Naive thymus-derived CD4-positive, alpha-beta T cell (primary cell): Measurements from ENCODE around the gene IZUMO2. TPM values are rescaled to one million over a fixed set of nuclear protein-coding genes. Genes with fewer than 3 reads are reported as not detected.

Source experiments
- ATAC-seq: fragments of 150-1000 bp; cut with Tn5 transposase; 2 replicates; pipeline ENCODE4 v1.10.0; 2021; ENCODE audit warnings: mild to moderate bottlenecking, moderate library complexity
- CTCF ChIA-PET: fragments of 350-600 bp; sonication (Branson Sonifier 250); formaldehyde crosslinking; loops from one replicate; lab custom pipeline; 2021; ENCODE audit warnings: antibody characterized with exemption; lab: Charles Lee
- POLR2A ChIA-PET: fragments of 350-600 bp; sonication (Branson Sonifier 250); formaldehyde crosslinking; loops from one replicate; lab custom pipeline; 2021; ENCODE audit warnings: antibody characterized with exemption, inconsistent platforms; lab: Charles Lee
- DNase-seq, 9 donors: peaks; one replicate each; pipeline versions ENCODE4 v3.0.0 to v3.0.0-alpha.2; 2020 to 2022; ENCODE audit warnings: mixed read lengths in 1 of 9
- H3K27ac ChIP-seq: one replicate; pipeline ENCODE4 v1.7.0; 2013; ENCODE audit warnings: mild to moderate bottlenecking, low read depth, low read length, moderate library complexity
- H3K27me3 ChIP-seq, 2 donors: one replicate each; pipeline ENCODE4 v1.7.0; 2013; ENCODE audit warnings: low read length in 2 of 2, mild to moderate bottlenecking in 2 of 2, moderate library complexity in 2 of 2; ENCODE audit not compliant: control insufficient read depth in 2 of 2, insufficient read depth in 2 of 2
- H3K36me3 ChIP-seq, 3 experiments: 1 replicate in 2 of 3; 2 replicates in 1 of 3; pipeline ENCODE4 v1.7.0; 2013; ENCODE audit warnings: low read length in 3 of 3, mild to moderate bottlenecking in 3 of 3, moderate library complexity in 1 of 3; ENCODE audit not compliant: insufficient read depth in 3 of 3, control insufficient read depth in 2 of 3
- H3K4me1 ChIP-seq, 2 donors: one replicate each; pipeline ENCODE4 v1.7.0; 2013; ENCODE audit warnings: low read length in 2 of 2, mild to moderate bottlenecking in 2 of 2, moderate library complexity in 1 of 2; ENCODE audit not compliant: control insufficient read depth in 2 of 2, insufficient read depth in 2 of 2
- H3K4me3 ChIP-seq: 2 replicates; pipeline ENCODE4 v1.7.0; 2013; ENCODE audit warnings: mild to moderate bottlenecking, low read length
- H3K9me3 ChIP-seq, 3 experiments: 1 replicate in 2 of 3; 2 replicates in 1 of 3; pipeline ENCODE4 v1.7.0; 2013; ENCODE audit warnings: low read length in 3 of 3; ENCODE audit not compliant: control insufficient read depth in 2 of 3
- H3K27ac Mint-ChIP-seq, 9 donors: one replicate each; pipeline ENCODE4 v1.8.0; 2020 to 2022; ENCODE audit warnings: mixed read lengths in 9 of 9, mild to moderate bottlenecking in 8 of 9, moderate library complexity in 5 of 9, inconsistent platforms in 2 of 9
- H3K27me3 Mint-ChIP-seq, 5 donors: one replicate each; pipeline ENCODE4 v1.8.0; 2021 to 2022; ENCODE audit warnings: mixed read lengths in 5 of 5, mild to moderate bottlenecking in 1 of 5
- H3K36me3 Mint-ChIP-seq, 5 donors: one replicate each; pipeline ENCODE4 v1.8.0; 2020 to 2022; ENCODE audit warnings: mixed read lengths in 5 of 5, mild to moderate bottlenecking in 3 of 5, inconsistent platforms in 1 of 5
- H3K4me1 Mint-ChIP-seq, 7 donors: one replicate each; pipeline ENCODE4 v1.8.0; 2020 to 2022; ENCODE audit warnings: mixed read lengths in 7 of 7, mild to moderate bottlenecking in 3 of 7, inconsistent platforms in 1 of 7
- H3K4me3 Mint-ChIP-seq, 10 donors: one replicate each; pipeline ENCODE4 v1.8.0; 2020 to 2022; ENCODE audit warnings: mild to moderate bottlenecking in 10 of 10, mixed read lengths in 10 of 10, moderate library complexity in 6 of 10, inconsistent platforms in 2 of 10
- H3K9me3 Mint-ChIP-seq, 11 donors: one replicate each; pipeline ENCODE4 v1.8.0; 2020 to 2022; ENCODE audit warnings: mixed read lengths in 11 of 11, mild to moderate bottlenecking in 4 of 11, inconsistent platforms in 1 of 11, moderate library complexity in 1 of 11
- intact Hi-C, 2 donors: fragments of 100-400 bp; cut with micrococcal nuclease; formaldehyde crosslinking; loops; one replicate each; pipeline ENCODE4 v1.15.1; 2023
- polyA plus RNA-seq, 2 donors: library from polyadenylated mRNA; unstranded; fragments of 300-500 nt; fragmentation: Illumina TruSeq; gene quantifications; one replicate each; pipeline ENCODE4 v1.2.3, GENCODE V29; 2021
- total RNA-seq, 6 experiments: library from RNA in 5 of 6; stranded (reverse) in 5 of 6; gene quantifications; 1 replicate in 5 of 6; 2 replicates in 1 of 6; pipeline ENCODE4 v1.2.3 and lab custom pipeline; 2021 to 2026

Gene IZUMO2
- total and polyA plus RNA-seq, 7 experiments from 2014 or later, result not detected

DNA sequence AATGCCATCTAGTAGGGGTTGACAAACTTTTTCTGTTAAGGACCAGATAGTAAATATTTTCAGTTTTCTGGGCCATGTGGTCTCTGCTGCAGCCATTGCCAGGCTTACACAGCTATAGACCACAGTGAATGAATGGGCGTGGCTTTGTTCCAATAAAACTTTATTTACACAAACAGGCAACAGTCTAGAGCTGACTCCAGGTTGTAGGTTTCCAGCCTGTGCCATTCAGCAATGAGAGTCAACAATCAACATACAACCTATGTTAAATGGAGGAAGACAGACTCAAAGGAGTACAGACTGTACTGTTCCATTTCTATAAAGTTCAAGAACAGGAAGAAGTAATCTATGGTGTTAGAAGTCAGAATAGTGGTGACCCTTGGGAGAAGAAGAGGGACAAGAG, 15.2 kb upstream of the IZUMO2 start:
- Mint-ChIP-seq H3K4me3 (no peak overlapping the region), H3K27ac (no peak overlapping the region), H3K27me3 (peaks cover 0 to 24% (median 15%) of the 10 kb centered on the region in 5 donors), H3K9me3 (peaks cover 0 to 18% (median 2%) of the 10 kb centered on the region in 11 donors), H3K36me3 (peaks cover 0 to under 1% (median 0%) of the 10 kb centered on the region in 5 donors), H3K4me1 (no peaks in the 10 kb centered on the region)
- no peak overlapping the region for H3K4me3 ChIP-seq
- H3K27ac ChIP-seq, result no peak overlapping the region
- DNase-seq (no peak), ATAC-seq (no peak)
- H3K36me3 ChIP-seq, result no peaks in the 10 kb centered on the region
- H3K4me1 ChIP-seq, result no peaks in the 10 kb centered on the region
- H3K9me3 ChIP-seq, result peaks cover 0 to 4% (median 0%) of the 10 kb centered on the region in 3 experiments
- intact Hi-C loops, result no loop called here
- ChIA-PET POLR2A (no interaction called here), CTCF (no interaction called here)
- H3K27me3 ChIP-seq, result no peaks in the 10 kb centered on the region

DNA sequence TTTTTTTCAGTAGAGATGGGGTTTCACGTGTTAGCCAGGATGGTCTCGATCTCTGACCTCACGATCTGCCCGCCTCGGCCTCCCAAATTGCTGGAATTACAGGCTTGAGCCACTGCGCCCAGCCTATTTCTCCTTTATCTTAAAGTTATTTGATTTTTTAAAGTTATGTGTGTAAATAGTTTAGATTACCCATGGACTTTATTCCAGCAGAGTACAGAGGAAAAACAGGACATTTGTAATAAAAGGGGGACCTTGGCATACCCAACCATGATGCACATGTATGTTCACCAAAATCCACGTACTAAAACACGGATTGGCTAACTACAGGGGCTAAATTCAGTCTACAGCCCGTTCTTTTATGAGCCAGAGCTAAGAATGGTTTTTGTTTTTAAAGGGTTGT, 13.7 kb upstream of the IZUMO2 start:
- H3K9me3 Mint-ChIP-seq, result peaks cover 0 to 18% (median 2%) of the 10 kb centered on the region in 11 donors
- no peak for DNase-seq
- Histone ChIP-seq H3K4me1 (no peaks in the 10 kb centered on the region), H3K36me3 (no peaks in the 10 kb centered on the region), H3K4me3 (no peak overlapping the region), H3K27ac (no peak overlapping the region), H3K27me3 (no peaks in the 10 kb centered on the region), H3K9me3 (peaks cover 0 to 4% (median 0%) of the 10 kb centered on the region in 3 experiments)
- H3K4me1 Mint-ChIP-seq, result peaks cover 0 to 2% (median 0%) of the 10 kb centered on the region in 7 donors
- H3K36me3 Mint-ChIP-seq, result peaks cover 0 to 3% (median 0%) of the 10 kb centered on the region in 5 donors
- peaks cover 0 to 29% (median 18%) of the 10 kb centered on the region in 5 donors for H3K27me3 Mint-ChIP-seq
- intact Hi-C loops, result no loop called here
- no peak overlapping the region for H3K27ac Mint-ChIP-seq
- no peak overlapping the region for H3K4me3 Mint-ChIP-seq
- POLR2A ChIA-PET, result no interaction called here
- ATAC-seq, result no peak
- CTCF ChIA-PET, result interaction anchor here (0.6 kb wide), 1 partner anchor 34 kb away, joined by 3 read pairs; no protein-coding TSS in a partner anchor

DNA sequence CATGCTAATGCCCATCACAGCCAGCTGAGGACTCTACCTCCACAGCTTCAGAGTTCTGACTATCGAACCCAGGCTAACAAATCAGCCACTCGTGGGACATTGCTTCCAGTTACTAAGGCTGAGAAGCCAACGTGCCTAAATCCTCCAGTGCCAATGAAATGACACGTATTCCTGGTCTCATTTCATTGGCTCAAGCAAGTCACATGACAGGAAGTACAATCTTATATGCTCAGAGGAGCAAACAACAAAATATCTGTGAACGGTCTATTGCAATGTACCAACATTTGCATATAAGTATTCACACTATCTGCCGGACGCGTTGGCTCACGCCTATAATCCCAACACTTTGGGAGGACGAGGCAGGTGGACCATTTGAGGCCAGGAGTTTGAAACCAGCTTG, 12.8 kb upstream of the IZUMO2 start:
- Mint-ChIP-seq H3K36me3 (peaks cover 0 to 3% (median 0%) of the 10 kb centered on the region in 5 donors), H3K27me3 (peaks cover 0 to 23% (median 16%) of the 10 kb centered on the region in 5 donors), H3K4me3 (no peak overlapping the region), H3K9me3 (peaks cover 0 to 15% (median 2%) of the 10 kb centered on the region in 11 donors), H3K27ac (no peak overlapping the region), H3K4me1 (peaks cover 0 to 2% (median 0%) of the 10 kb centered on the region in 7 donors)
- intact Hi-C loops, result no loop called here
- no peaks in the 10 kb centered on the region for H3K36me3 ChIP-seq
- no peaks in the 10 kb centered on the region for H3K4me1 ChIP-seq
- DNase-seq (no peak), ATAC-seq (no peak)
- no peaks in the 10 kb centered on the region for H3K27me3 ChIP-seq
- no peak overlapping the region for H3K4me3 ChIP-seq
- no peak overlapping the region for H3K27ac ChIP-seq
- ChIA-PET POLR2A (no interaction called here), CTCF (interaction anchor here (0.6 kb wide), 1 partner anchor 35 kb away, joined by 3 read pairs; no protein-coding TSS in a partner anchor)
- H3K9me3 ChIP-seq, result peaks cover 0 to 4% (median 0%) of the 10 kb centered on the region in 3 experiments

DNA sequence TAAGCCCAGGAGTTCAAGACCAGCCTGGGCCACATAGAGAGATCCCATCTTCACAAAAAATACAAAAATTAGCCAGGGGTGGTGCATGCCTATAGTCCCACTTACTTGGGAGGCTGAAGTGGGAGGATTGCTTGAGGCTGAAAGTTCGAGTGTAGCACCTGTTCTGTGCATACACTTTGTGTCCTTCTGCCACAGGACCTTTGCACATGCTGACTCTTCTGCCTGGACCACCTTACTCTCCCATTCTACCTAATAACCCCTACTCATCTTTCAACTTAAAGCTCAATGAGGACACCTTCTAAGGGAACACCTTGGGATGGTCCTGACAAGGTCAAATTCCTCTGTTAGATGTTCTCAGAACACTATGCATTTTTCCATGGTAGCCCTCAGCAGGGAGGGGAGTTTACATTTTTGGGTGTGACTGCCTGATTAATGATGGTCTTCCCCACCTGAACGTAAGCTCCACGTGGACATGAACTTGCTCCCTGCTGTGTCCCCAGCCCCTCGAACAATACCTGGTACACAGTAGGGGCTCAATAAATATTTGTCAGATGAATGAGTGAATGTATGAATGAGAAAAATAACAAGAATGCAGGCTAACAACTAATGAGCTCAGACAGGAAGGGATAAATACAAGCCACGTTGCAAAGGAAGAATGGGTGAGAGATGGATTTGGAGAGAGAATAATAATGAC, 11.2 kb upstream of the IZUMO2 start:
- no peaks in the 10 kb centered on the region for H3K36me3 ChIP-seq
- no peaks in the 10 kb centered on the region for H3K9me3 ChIP-seq
- H3K4me3 ChIP-seq, result no peak overlapping the region
- ChIA-PET CTCF (no interaction called here), POLR2A (no interaction called here)
- no peak for DNase-seq
- H3K4me1 ChIP-seq, result no peaks in the 10 kb centered on the region
- H3K27me3 Mint-ChIP-seq, result peaks cover 0 to 28% (median 15%) of the 10 kb centered on the region in 5 donors
- peaks cover 0 to 3% (median 0%) of the 10 kb centered on the region in 5 donors for H3K36me3 Mint-ChIP-seq
- H3K4me1 Mint-ChIP-seq, result peaks cover 0 to 2% (median 0%) of the 10 kb centered on the region in 7 donors
- H3K27ac ChIP-seq, result no peak overlapping the region
- H3K27ac Mint-ChIP-seq, result peak overlapping the region in 1 of 9 donors; percentile 6
- no peak overlapping the region for H3K4me3 Mint-ChIP-seq
- peaks cover 0 to 7% (median 1%) of the 10 kb centered on the region in 11 donors for H3K9me3 Mint-ChIP-seq
- no peak for ATAC-seq
- intact Hi-C loops, result no loop called here
- H3K27me3 ChIP-seq, result no peaks in the 10 kb centered on the region

DNA sequence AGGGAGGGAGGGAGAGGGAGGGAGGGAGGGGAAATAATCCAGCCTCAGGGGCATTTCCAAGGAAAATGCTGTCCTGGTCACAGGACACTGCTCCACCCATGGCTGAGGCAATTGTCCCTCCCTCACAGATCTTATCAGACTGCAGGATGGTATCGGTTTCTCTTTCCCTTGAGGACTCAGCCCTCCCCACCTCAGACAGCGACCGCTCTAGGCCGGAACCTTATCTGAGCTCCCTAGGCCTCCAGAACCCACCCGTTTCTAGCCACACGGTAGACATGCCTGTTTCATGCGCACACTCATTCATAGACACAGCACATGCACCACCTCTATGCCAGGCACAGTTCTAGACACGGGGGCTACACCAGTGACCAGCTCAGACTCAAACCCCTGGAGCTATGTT, 10.0 kb upstream of the IZUMO2 start:
- intact Hi-C loops, result no loop called here
- H3K36me3 ChIP-seq, result no peaks in the 10 kb centered on the region
- Mint-ChIP-seq H3K4me3 (no peak overlapping the region), H3K27me3 (peaks cover 0 to 31% (median 17%) of the 10 kb centered on the region in 5 donors), H3K4me1 (peaks cover 0 to 2% (median 0%) of the 10 kb centered on the region in 7 donors), H3K27ac (no peak overlapping the region), H3K9me3 (peaks cover 0 to 7% (median 2%) of the 10 kb centered on the region in 11 donors), H3K36me3 (peaks cover 0 to 3% (median 0%) of the 10 kb centered on the region in 5 donors)
- CTCF ChIA-PET, result no interaction called here
- H3K27ac ChIP-seq, result no peak overlapping the region
- no peak overlapping the region for H3K4me3 ChIP-seq
- POLR2A ChIA-PET, result no interaction called here
- H3K27me3 ChIP-seq, result no peaks in the 10 kb centered on the region
- ATAC-seq (no peak), DNase-seq (no peak)
- H3K4me1 ChIP-seq, result no peaks in the 10 kb centered on the region
- H3K9me3 ChIP-seq, result no peaks in the 10 kb centered on the region

GRCh38 chr19:50172726-50173125, 9.6 kb upstream of the IZUMO2 start:
- Histone ChIP-seq H3K27me3 (no peaks in the 10 kb centered on the region), H3K27ac (no peak overlapping the region), H3K36me3 (no peaks in the 10 kb centered on the region), H3K9me3 (no peaks in the 10 kb centered on the region), H3K4me1 (no peaks in the 10 kb centered on the region), H3K4me3 (no peak overlapping the region)
- Mint-ChIP-seq H3K36me3 (peaks cover 0 to 3% (median 0%) of the 10 kb centered on the region in 5 donors), H3K27ac (no peak overlapping the region), H3K4me3 (no peak overlapping the region), H3K4me1 (peaks cover 0 to 2% (median 0%) of the 10 kb centered on the region in 7 donors), H3K27me3 (peaks cover 0 to 31% (median 17%) of the 10 kb centered on the region in 5 donors), H3K9me3 (peaks cover 0 to 7% (median 0%) of the 10 kb centered on the region in 11 donors)
- POLR2A ChIA-PET, result no interaction called here
- DNase-seq (no peak), ATAC-seq (no peak)
- intact Hi-C loops, result no loop called here
- CTCF ChIA-PET, result no interaction called here
